ENCODE results near the gene FYN.

Gene FYN

GRCh38 chr6:111717621-111718020 is 155.6 kb downstream of the FYN start:
- no peak overlapping the region for H3K4me3 ChIP-seq (replicated peaks; ENCODE audit: low read depth, low read length)
- no peak for DNase-seq (ENCODE audit: extremely low read depth, low read depth)
- TF ChIP-seq, protein P1, sequence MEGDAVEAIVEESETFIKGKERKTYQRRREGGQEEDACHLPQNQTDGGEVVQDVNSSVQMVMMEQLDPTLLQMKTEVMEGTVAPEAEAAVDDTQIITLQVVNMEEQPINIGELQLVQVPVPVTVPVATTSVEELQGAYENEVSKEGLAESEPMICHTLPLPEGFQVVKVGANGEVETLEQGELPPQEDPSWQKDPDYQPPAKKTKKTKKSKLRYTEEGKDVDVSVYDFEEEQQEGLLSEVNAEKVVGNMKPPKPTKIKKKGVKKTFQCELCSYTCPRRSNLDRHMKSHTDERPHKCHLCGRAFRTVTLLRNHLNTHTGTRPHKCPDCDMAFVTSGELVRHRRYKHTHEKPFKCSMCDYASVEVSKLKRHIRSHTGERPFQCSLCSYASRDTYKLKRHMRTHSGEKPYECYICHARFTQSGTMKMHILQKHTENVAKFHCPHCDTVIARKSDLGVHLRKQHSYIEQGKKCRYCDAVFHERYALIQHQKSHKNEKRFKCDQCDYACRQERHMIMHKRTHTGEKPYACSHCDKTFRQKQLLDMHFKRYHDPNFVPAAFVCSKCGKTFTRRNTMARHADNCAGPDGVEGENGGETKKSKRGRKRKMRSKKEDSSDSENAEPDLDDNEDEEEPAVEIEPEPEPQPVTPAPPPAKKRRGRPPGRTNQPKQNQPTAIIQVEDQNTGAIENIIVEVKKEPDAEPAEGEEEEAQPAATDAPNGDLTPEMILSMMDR (IDR thresholded peaks at IDR 0.05; ENCODE audit: low read depth, low read length, missing control alignments) = no peak

DNA sequence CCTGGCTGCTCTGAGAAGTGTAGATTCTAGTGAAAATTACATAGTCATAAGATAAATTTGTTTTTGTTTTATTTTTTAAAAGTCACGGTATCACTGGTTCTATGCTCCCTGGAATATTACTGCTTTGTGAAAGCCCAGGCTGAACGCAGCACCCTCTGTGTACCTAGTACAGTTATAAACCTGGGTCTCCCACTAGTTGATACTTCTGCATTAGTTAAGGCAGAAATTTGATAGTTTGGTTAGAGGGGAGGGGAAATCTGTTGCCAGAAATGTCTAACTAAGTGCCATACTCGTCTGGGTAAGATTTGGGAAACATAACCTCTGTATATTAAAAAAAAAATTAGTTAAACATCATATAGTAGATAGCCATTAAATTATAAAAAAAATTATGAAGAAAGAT is 156.9 kb downstream of the FYN start:
- H3K4me3 ChIP-seq (replicated peaks; ENCODE audit: low read depth, low read length) = no peak overlapping the region
- TF ChIP-seq, protein P1 (IDR thresholded peaks at IDR 0.05; ENCODE audit: low read depth, low read length, missing control alignments) = no peak
- no peak for DNase-seq (ENCODE audit: extremely low read depth, low read depth)

GRCh38 chr6:111715321-111715720 is 157.9 kb downstream of the FYN start:
- no peak overlapping the region for H3K4me3 ChIP-seq (replicated peaks; ENCODE audit: low read depth, low read length)
- DNase-seq (ENCODE audit: extremely low read depth, low read depth) = no peak
- TF ChIP-seq, protein P1 (IDR thresholded peaks at IDR 0.05; ENCODE audit: low read depth, low read length, missing control alignments) = no peak

- no peak overlapping the region for H3K4me3 ChIP-seq (replicated peaks; ENCODE audit: low read depth, low read length)
- TF ChIP-seq, protein P1 (IDR thresholded peaks at IDR 0.05; ENCODE audit: low read depth, low read length, missing control alignments) = no peak
- no peak for DNase-seq (ENCODE audit: extremely low read depth, low read depth)
These were observed 158.6 kb downstream of the FYN start for GRCh38 chr6:111714416-111715270.

DNA sequence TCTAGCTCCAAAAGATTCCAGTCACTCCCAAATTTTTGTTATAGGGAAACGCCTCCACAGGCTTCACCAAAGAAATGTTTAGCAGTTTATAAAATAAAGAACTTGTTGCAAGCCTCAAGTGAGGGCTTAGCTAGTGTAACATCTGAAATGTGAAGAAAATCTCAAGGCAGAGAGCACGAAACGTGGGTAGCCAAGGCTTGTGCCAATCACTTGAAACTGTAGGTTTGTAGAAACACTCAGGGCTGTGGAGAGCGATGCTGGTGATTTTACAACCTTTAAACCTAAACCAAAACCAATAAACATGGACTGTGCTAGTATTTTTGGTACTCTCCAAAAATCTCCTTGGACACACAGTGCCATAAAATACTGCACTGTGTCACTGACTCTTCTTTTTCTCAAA is 159.4 kb downstream of the FYN start:
- no peak for DNase-seq (ENCODE audit: extremely low read depth, low read depth)
- no peak overlapping the region for H3K4me3 ChIP-seq (replicated peaks; ENCODE audit: low read depth, low read length)
- TF ChIP-seq, protein P1 (IDR thresholded peaks at IDR 0.05; ENCODE audit: low read depth, low read length, missing control alignments) = no peak

GRCh38 chr6:111713236-111713635 is 160.0 kb downstream of the FYN start:
- DNase-seq (ENCODE audit: extremely low read depth, low read depth) = no peak
- TF ChIP-seq, protein P1 (IDR thresholded peaks at IDR 0.05; ENCODE audit: low read depth, low read length, missing control alignments) = no peak
- no peak overlapping the region for H3K4me3 ChIP-seq (replicated peaks; ENCODE audit: low read depth, low read length)
